Activated effector memory CD4-positive, alpha-beta T cell treated with anti-CD3 and anti-CD28 coated beads, Interleukin-2, amount 50 U/mL, for 16 hours (primary cell): ENCODE results near the gene ARHGEF19.
A peak's percentile ranks its signal among the peaks of the same experiment; 100 is the strongest.
"Not testable (repeated sequence)": the region's sequence is repeated elsewhere in the genome, so short reads cannot be mapped to it uniquely, and the experiment has no call there.

Experiments used
- DNase-seq: peaks from one replicate; pipeline ENCODE4 v3.0.0-alpha.2; 2020

Gene ARHGEF19

DNA sequence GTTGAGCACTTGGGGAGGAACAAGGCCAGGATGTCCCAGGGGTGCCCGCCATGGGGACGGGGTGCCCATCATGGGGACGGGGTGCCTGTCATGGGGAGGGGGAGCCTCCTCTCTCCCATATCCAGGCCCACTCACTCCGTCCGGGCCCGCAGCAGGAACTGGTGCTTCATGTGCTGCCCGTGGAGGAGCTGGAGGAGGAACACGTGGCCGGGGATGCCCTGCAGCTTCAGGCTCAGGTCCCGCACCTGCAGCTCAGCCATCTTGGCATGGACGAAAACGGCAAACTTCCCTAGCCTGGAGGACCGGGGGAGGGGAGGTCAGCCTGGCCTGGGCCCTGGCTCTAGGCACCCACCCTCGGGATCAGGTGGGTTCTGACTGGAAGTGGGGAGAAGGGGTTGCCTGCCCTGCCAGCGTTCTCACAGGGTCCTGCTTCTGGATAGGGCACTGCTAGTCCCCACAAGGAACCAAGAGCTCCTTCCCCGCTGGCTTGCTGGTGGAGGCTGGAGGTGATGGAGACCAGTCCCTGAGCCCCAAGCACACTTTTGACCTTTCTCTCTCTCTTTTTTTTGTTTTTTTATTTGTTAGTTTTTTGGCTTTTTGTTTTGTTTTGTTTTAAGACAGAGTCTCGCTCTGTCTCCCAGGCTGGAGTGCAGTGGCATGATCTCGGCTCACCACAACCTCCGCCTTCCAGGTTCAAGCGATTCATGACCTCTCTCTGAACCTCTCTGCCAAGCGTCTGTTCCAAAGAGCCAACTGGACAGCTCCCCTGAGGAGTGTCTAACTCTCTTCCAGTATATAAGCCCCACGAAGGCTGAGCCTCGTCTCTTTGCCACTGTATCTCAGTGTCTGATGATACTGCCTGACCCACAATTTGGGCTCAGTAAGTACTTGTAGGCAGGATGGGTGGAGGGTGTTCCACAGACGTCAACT is 9.9 kb downstream of the ARHGEF19 start:
- DNase-seq, result no peak

DNA sequence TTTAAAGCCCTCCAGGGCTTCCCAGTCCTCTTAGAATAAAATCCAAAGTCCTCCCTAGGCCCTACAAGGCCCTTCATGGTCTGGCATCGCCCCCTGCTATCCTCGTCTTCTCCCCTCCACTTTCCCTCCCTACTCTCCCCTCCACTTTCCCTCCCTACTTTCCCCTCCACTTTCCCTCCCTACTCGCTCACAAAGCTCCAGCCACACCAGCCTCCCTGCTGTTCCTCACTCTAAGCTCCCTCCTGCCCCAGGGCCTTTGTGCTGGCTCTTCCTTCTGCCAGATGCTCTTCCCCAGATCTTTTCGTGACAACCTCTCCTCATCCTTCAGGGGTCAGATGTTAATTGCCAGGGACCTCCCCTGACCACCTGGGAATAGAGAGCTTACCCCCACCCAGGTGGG is 12.8 kb downstream of the ARHGEF19 start:
- DNase-seq, result no peak

DNA sequence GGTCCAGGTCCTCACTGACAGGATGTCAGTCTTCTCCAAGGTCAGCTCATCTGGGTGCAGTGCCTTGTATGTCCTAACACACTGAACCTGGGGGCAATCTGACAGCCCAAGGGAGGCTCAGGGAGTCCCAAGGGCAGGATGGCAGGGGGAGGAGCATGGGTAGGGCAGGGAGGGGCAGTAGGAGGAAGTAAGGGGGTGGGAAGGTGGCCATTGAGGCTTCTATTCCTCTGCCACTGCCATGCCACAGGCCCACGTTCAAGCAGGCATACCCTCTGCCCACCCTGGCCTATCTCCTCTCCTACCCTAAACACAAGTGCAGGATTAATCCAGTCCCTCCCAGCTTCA is 13.3 kb downstream of the ARHGEF19 start:
- DNase-seq, result no peak

DNA sequence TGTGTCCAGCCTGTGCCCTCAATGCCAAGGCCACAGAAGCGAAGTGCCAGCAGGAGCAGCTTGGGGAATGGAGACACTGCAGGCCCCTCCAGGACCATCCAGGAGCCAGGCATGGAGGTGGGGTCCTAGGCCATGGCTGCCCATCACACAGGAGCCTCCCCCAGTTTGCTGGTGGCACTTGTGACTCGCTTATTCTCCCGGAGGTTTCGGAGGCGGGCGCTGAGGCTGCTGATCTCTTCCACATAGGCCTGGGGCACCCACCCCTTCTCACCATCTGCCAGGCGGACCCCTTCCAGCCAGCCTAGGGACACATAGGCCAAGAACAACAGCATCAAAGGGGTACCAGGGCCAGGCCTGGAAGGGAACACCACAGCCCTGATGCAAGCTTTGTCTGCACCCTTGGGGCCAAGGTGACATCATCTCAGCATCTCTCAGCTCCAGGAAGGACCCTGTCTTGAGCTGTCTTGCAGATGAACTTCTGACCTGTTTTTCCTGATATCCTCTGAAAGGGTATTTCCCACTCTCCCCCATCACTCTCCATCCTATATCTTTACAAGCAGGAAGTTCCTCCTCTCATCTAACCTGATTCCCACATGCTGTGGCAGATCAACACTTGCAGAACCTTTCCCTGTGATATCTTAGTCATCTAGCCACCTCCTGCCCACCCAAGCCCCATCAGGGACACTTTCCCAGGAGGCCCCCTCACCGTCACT is 13.9 kb downstream of the ARHGEF19 start:
- DNase-seq, result no peak

DNA sequence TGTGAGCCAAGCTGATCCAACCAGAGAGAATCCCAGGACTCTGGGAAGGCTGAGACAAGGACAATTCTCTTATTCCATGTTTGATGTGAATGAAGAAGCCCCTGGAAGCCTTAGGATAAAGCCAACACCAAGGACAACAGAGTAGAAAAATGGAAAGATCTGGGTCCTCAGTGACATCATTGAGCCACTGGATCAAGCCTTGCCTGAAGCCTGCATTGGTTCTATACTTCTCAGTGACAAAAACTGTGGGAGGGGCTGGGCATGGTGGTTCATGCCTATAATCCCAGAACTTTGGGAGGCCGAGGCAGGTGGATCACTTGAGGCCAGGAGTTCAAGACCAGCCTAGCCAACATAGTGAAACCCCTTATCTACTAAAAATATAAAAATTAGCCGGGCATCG is 15.6 kb downstream of the ARHGEF19 start:
- DNase-seq, result no peak

DNA sequence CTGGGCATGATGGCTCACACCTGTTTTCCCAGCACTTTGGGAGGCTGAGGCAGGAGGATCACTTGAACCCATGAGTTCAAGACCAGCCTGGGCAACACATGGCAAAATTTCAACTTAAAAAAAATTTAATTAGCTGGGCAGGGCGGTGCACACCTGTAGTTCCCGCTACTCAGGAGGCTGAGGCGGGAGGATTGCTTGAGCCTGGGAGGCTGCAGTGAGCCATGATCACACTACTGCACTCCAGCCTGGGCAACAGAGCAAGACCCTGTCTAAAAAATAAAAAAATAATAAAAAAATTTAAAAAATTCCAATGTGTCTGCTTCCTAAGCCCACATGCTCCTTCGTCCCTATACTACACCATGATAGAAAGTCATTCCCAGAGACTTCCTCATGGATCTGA is 16.3 kb downstream of the ARHGEF19 start:
- DNase-seq, result not testable (repeated sequence)

DNA sequence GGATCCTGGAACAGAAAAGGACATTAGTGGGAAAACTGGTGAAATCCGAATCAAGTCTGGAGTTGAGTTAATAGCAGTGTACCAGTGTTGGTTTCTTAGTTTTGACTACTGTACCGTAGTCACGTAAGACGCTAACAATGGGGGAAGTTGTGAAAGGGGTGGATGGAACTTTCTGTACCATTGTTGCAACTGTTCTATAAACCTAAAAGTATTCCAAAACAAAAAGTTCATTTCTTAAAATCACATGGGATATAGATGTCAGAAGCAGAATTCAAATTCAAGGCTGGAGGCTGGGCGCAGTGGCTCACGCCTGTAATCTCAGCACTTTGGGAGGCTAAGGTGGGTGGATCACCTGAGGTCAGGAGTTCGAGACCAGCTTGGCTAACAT is 16.9 kb downstream of the ARHGEF19 start:
- DNase-seq, result no peak

DNA sequence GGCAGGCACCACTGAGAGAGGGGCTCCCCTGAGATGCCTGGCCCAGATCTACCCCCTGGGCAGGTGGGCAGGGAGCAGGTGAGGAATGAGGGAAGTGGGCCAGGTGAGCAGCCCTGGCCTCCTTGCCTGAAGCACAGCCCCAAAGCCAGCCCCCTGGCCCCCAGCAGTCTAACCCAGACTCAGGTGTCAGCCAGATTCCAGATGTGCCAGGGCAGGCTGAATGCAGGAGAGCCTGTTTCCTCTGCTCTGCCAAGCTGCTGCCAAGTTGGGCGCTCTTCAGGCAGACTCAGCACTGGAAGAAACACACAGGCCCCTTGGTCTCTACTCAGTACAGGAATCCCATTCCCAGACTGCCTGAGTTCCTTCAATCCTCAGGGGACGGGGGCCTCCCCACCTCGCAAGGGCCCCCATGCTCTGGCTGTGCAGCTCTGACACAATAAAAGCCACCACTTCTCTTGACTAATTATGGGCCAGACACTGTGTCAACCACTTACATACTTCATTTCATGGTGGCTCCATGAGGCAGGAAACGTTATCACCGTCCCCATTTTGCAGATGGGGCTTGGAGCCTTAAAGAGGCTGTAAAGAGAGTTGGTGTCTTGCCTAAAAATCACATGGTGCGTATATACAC is 20.4 kb downstream of the ARHGEF19 start:
- DNase-seq, result no peak

DNA sequence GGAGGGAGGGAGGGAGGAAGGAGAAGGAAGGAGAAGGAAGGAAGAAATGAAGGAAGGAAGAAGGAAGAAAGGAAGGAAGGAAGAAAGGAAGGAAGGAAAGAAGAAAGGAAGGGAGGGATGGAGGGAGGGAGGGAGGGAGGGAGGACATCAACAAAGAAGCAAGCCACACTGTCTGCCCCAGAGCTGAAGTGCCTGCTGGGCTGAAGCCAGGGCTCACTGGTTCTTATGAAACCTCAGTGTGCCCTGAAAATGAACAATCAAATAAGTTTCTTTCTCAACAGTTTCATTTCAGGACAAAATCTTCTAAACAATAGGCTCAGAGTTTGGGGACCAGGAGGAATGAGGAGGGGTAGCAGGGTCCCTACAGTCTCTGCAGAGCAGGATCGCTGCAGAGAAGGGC is 21.1 kb downstream of the ARHGEF19 start:
- DNase-seq, result no peak

DNA sequence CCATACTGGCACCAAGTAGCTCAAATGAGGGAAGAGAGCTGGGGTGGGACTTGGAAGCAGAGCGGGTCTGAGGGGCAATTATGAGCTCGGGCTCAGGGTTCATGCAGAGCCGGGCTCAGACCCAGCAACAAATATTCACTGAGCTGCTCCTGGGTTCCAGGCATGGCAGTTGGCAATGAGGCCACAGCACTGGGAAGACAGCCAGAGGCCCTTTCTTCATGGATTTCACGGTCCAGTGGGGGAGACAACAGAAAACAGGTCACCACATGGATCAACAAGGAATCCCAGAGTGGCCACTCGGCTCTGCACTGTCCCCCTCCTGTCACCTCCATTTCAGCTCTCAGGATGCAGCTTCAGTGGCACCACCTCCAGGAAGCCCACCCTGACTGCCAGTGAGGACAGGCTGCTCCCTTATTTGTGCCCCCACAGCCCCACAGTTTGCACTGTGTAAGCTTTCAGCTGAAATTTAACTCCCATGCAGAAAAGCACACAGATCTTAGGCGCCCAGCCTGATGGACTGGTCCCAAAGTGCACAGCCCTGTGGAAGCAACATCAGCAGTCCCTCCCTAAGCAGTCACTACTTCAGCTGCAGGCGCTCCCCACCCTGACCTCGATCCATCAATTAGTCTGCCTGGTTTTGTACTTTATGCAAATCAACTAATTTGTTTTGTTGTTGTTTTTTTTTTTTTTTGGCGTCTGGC is 22.4 kb downstream of the ARHGEF19 start:
- no peak for DNase-seq

DNA sequence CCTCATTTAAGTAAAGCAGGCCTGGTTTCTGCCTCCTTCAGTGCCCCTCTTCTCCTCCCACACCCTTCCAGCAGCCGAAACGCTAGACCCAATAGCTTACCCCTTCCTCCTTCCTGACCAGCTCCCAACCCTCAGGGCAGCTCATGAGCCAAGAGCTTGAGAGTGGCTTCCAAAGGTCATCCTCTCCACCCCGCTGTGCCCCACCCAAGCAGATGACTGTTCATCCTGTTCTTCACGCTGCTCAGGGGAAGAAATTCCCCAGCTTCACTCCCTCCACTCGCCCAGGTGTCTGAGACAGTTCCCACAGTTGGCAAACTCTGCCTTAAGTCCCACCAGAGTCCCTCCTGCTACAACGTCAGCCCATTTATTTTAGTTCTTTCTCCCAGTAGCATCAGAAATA is 23.4 kb downstream of the ARHGEF19 start:
- DNase-seq, result no peak

DNA sequence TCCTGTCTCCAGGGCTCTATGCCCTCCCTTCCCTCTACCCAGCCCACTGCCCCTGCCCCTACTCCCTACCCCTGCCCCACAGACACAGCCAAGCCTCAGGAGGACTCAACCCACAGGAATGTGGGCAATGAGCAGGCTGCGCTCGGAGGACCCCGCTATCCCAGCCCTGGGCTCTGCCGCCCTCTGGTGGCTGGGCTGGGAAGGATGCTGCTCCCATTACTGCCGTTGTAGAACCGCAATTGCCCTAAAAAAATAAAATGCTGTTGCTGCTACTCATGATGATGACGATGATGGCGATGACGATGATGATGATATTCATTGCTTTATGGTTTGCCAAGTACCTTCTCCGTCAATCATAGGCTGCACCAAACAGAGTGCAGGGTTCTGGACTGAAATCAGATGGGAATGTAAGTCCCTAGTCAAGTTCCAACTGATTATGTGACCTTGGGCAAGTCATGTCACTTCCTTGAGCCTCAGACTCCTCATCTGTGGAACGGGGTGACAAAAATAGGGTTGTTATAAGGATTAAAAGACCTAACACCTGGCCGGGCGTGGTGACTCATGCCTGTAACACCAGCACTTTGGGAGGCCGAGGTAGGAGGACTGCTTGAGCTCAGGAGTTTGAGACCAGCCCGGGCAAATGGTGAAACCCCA is 24.6 kb downstream of the ARHGEF19 start:
- peak; percentile 91 for DNase-seq

DNA sequence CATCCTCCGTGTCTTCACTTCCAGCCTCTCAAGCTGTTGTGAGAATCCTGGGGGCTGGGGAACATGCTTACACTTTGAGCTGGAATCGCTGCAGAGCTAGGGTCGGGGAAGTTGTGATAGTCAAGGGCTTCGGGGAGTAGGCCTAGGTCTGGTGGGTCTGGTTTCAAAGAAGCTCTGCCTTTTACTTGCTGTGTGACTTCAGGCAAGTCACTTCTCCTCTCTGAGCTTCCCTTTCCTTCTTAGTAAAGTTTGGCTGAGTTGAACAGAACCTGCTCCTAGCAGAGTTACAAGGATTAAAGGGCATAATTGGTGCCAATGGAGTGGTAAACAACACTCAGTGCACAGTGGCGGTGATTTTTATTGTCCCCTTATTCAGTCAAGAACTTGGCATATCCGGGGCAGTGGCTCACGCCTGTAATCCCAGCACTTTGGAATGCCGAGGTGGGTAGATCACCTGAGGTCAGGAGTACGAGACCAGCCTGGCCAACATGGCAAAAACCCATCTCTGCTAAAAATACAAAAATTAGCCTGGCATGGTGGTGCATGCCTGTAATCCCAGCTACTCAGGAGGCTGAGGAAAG is 25.7 kb downstream of the ARHGEF19 start:
- no peak for DNase-seq

DNA sequence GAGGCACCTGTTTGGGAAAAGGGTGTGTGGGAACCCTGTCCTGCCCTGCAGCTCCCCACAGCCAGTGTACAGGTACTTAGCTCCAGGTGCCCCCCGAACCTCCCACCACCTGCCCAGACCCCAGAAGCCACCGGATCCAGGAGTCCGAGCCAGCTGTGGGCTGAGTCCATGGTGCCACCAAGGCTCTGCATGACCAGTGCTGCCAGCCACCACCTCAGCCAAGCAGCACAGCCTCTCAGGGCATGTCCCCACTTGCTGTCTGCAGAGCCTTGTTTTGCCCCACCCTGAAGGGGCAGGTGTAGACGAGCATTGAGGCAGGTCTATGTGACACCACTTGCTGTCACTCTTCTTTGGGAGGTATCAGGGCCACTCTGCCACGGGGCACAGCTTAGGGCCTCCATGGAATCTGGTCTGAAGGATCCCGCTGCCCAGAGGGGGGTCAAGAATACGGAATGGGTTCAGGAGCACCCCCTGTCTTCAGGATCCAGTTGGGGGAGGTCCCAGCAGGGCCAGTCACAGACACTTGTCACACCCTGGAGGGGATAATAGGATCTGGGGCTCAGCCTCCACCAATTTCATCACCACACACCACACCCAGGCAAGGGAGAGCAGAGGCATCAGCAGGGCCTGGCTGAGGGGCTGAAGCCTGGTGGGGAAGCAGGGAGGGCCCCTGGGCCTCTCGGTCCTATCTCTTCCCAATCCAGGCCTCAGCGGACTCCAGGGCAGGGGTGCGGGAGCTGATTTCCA is 27.7 kb downstream of the ARHGEF19 start:
- DNase-seq, result no peak

DNA sequence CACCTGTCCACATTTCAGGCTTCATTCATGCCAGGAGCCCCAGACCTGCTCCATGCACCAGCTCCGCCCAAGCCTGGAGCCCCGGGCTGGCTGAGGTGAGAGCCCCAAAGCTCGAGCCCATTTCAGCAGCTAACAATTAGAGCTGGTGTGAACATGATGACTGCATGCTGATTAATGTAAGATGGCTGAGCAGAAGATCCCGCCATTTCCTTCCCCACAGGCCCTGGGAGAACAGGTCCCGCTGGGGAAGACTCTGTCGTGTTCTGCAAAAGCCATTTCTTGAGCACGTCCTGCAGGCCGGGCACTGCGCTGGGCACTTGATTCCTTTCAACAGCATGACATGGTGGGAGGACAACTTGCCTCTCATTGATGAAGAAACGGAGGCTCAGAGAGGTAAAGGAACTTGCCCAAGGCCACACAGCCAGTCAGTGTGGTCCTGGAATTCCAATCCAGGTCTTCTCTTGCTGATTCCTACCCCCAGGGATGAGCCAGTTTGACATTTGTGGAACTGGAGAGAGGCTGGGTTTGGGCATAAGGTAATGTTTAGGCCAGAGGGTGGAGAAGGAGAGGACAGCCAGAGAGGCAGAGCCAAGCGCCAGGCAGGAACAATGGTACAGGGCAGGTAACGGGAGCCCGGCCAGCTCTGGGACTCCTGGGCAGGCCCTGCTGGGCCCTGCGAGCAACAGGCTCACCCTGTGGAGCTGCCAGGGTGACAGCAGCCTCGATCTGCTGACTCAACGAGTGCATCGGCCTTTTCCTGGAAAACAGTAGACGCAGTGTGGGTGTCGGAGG is 28.5 kb downstream of the ARHGEF19 start:
- no peak for DNase-seq

DNA sequence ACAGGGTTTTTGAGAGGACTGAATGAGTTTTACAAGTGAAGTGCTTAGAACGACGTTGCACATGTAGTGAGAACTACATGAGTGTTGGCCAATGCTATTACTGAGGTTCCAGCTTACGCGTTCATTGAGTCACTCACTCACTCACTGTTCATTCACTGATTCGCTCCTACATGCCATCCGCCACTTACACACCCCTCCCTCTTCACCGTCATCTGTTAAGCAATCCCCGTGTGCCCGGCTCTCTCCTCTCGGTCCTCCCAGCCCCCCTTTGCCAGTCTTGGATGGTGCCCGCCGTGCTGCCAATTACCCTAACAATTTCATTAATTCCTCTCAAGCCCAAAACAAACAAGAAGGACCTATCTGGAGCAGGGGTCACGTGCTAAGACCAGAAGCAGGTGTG is 29.3 kb downstream of the ARHGEF19 start:
- DNase-seq, result no peak

DNA sequence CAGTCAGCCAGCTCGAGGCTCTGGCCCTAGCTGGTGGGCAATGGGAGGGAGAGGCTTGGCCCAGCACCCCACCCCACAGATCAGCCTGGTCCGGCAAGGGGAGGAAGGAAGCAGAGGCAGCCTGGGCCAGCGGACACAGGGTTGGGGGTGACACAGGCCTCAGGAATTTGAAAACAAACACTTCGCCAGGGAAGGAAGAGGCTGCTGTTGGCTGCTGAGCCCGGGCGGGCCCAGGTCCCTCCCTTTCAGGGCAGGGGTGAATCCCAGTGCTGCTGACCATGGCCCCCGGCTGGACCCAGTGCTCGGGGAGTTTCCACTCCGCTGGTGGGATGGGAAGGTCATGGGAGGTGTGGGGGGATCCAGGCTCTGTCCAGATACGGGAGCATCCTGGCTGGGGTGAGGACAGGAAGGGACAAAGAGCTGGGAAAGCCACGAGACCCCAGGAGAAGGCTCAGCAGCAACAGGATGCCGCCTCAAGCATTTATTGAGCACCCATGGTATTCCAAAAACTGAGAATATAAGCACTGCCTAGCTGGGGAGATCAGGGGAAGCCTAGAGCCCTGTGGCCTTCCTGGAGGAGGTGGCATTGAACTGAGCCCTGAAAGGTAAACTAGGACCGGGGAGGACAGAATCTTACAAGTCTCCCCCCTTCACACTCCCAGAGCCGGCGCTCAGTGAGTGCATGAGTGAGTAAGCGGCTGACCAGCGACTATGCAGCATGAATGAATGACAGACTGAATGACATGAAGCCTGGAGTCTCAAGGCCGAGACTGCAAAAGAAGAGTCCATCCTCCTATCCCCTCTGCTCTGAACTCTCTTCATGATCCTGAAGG is 30.3 kb downstream of the ARHGEF19 start:
- no peak for DNase-seq

DNA sequence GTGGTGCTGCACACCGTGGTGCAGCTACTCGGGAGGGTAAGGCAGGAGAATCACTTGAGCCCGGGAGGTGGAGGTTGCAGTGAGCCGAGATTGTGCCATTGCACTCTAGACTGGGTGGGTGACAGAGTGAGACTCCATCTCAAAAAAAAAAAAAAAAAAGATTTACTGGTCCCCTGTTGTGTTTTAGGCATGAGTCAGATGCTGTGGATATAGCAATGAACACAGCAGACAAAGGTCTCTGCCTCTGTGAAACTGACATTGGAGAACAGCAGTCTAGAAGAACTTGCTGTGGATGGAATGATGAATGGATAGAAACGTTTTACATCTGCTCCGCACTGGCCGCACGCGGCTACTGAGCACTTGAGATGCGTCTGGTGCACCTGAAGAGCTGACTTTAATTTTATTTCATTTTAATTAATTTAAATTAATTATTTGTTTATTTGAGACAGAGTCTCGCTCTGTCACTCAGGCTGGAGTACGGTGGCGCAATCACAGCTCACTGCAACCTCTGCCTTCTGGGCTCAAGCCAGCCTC is 32.1 kb downstream of the ARHGEF19 start:
- no peak for DNase-seq
